ENCODE results near the gene GNG2. TPM values are rescaled to one million over a fixed set of nuclear protein-coding genes. Genes with fewer than 3 reads are reported as not detected.

The GNG2 gene
- total and polyA plus RNA-seq, 9 donors, result 34.8 to 90.2 (median 42.9) TPM

GRCh38 chr14:51825926-51826325, 34.5 kb upstream of the GNG2 start:
- WGBS (ENCODE audit: insufficient coverage), result no CpG with 5 or more reads among the region's 1 CpG
- DNase-seq, result no peak

GRCh38 chr14:51828017-51828797, 32.2 kb upstream of the GNG2 start:
- H3K36me3 ChIP-seq (ENCODE audit: control insufficient read depth, insufficient read depth, low read length), result no peaks in the 10 kb centered on the region
- no peaks in the 10 kb centered on the region for H3K27me3 ChIP-seq (ENCODE audit: control insufficient read depth, insufficient read depth, low read length)
- no peaks in the 10 kb centered on the region for H3K9me3 ChIP-seq (replicated peaks; ENCODE audit: control insufficient read depth, low read depth, low read length)
- no peak overlapping the region for H3K27ac ChIP-seq (ENCODE audit: low read length)
- no peak for DNase-seq
- H3K4me1 ChIP-seq (ENCODE audit: control insufficient read depth, insufficient read depth, low read length), result no peaks in the 10 kb centered on the region
- H3K4me3 ChIP-seq (ENCODE audit: low read length), result no peak overlapping the region
- 75% methylated on average over 5 of the region's 8 CpGs for WGBS (ENCODE audit: insufficient coverage)

More at GRCh38 chr14:51825926-51826325, 34.5 kb upstream of the GNG2 start:
- H3K9me3 ChIP-seq (replicated peaks; ENCODE audit: control insufficient read depth, low read depth, low read length), result no peaks in the 10 kb centered on the region
- H3K36me3 ChIP-seq (ENCODE audit: control insufficient read depth, insufficient read depth, low read length), result no peaks in the 10 kb centered on the region
- no peak overlapping the region for H3K4me3 ChIP-seq (ENCODE audit: low read length)
- no peak overlapping the region for H3K27ac ChIP-seq (ENCODE audit: low read length)
- no peaks in the 10 kb centered on the region for H3K4me1 ChIP-seq (ENCODE audit: control insufficient read depth, insufficient read depth, low read length)
- H3K27me3 ChIP-seq (ENCODE audit: control insufficient read depth, insufficient read depth, low read length), result no peaks in the 10 kb centered on the region

- Histone ChIP-seq H3K4me3 (ENCODE audit: low read length) (no peak overlapping the region), H3K27ac (ENCODE audit: low read length) (no peak overlapping the region), H3K9me3 (replicated peaks; ENCODE audit: control insufficient read depth, low read depth, low read length) (no peaks in the 10 kb centered on the region), H3K27me3 (ENCODE audit: control insufficient read depth, insufficient read depth, low read length) (no peaks in the 10 kb centered on the region), H3K36me3 (ENCODE audit: control insufficient read depth, insufficient read depth, low read length) (no peaks in the 10 kb centered on the region), H3K4me1 (ENCODE audit: control insufficient read depth, insufficient read depth, low read length) (no peaks in the 10 kb centered on the region)
- 64% methylated on average over 7 of the region's 8 CpGs for WGBS (ENCODE audit: insufficient coverage)
- DNase-seq, result no peak
These were observed 26.2 kb upstream of the GNG2 start for GRCh38 chr14:51834240-51834639.

DNA sequence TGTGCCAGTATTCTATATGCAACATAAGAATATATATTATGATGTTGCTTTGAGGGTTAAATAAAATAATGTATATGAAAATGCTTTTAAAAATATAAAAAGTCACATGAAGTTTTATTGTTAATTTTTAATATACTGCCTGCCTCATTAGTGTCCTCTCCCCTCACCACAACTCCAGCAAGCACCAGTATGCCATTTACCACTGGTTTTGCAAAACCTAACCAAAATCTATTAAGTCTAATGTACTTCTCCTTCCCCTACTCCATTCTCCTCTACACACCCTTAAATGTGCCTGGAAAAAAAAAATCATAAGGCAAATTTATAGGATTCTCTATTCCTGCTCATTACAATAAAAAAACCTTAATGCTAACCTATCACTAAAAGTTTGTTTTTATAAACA, 24.0 kb upstream of the GNG2 start:
- Histone ChIP-seq H3K4me1 (ENCODE audit: control insufficient read depth, insufficient read depth, low read length) (no peaks in the 10 kb centered on the region), H3K27me3 (ENCODE audit: control insufficient read depth, insufficient read depth, low read length) (no peaks in the 10 kb centered on the region), H3K9me3 (replicated peaks; ENCODE audit: control insufficient read depth, low read depth, low read length) (no peaks in the 10 kb centered on the region), H3K4me3 (ENCODE audit: low read length) (no peak overlapping the region), H3K27ac (ENCODE audit: low read length) (no peak overlapping the region), H3K36me3 (ENCODE audit: control insufficient read depth, insufficient read depth, low read length) (no peaks in the 10 kb centered on the region)
- no peak for DNase-seq

- no peak for DNase-seq
- Histone ChIP-seq H3K27me3 (ENCODE audit: control insufficient read depth, insufficient read depth, low read length) (no peaks in the 10 kb centered on the region), H3K27ac (ENCODE audit: low read length) (no peak overlapping the region), H3K4me3 (ENCODE audit: low read length) (no peak overlapping the region), H3K4me1 (ENCODE audit: control insufficient read depth, insufficient read depth, low read length) (peaks cover 11% of the 10 kb centered on the region), H3K9me3 (replicated peaks; ENCODE audit: control insufficient read depth, low read depth, low read length) (no peaks in the 10 kb centered on the region), H3K36me3 (ENCODE audit: control insufficient read depth, insufficient read depth, low read length) (no peaks in the 10 kb centered on the region)
- 71% methylated on average over 3 of the region's 6 CpGs for WGBS (ENCODE audit: insufficient coverage)
These were observed 16.1 kb upstream of the GNG2 start for GRCh38 chr14:51844081-51844881.

DNA sequence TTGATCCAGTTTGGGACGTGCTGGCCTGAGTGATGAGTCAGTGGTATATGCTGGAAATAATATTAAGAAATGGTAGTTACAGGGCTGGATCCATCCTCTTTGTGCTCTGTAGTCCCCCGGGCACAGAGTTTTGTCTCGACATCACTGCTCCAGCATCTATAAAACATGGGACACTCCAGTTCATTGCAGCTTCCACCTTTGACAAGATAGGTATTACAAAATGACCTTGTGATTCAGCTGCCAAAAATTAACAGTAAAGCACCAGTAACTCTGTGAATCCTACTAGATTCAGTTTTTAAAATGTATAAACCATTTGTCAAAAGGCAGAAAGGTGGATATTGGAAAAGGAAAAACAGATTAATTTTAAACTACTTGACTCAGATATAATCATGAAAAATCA, 14.6 kb upstream of the GNG2 start:
- no peak overlapping the region for H3K27ac ChIP-seq (ENCODE audit: low read length)
- DNase-seq, result no peak
- no peaks in the 10 kb centered on the region for H3K9me3 ChIP-seq (replicated peaks; ENCODE audit: control insufficient read depth, low read depth, low read length)
- no peaks in the 10 kb centered on the region for H3K27me3 ChIP-seq (ENCODE audit: control insufficient read depth, insufficient read depth, low read length)
- H3K36me3 ChIP-seq (ENCODE audit: control insufficient read depth, insufficient read depth, low read length), result no peaks in the 10 kb centered on the region
- no peak overlapping the region for H3K4me3 ChIP-seq (ENCODE audit: low read length)
- WGBS (ENCODE audit: insufficient coverage), result no CpG with 5 or more reads among the region's 3 CpGs
- peaks cover 11% of the 10 kb centered on the region for H3K4me1 ChIP-seq (ENCODE audit: control insufficient read depth, insufficient read depth, low read length)

DNA sequence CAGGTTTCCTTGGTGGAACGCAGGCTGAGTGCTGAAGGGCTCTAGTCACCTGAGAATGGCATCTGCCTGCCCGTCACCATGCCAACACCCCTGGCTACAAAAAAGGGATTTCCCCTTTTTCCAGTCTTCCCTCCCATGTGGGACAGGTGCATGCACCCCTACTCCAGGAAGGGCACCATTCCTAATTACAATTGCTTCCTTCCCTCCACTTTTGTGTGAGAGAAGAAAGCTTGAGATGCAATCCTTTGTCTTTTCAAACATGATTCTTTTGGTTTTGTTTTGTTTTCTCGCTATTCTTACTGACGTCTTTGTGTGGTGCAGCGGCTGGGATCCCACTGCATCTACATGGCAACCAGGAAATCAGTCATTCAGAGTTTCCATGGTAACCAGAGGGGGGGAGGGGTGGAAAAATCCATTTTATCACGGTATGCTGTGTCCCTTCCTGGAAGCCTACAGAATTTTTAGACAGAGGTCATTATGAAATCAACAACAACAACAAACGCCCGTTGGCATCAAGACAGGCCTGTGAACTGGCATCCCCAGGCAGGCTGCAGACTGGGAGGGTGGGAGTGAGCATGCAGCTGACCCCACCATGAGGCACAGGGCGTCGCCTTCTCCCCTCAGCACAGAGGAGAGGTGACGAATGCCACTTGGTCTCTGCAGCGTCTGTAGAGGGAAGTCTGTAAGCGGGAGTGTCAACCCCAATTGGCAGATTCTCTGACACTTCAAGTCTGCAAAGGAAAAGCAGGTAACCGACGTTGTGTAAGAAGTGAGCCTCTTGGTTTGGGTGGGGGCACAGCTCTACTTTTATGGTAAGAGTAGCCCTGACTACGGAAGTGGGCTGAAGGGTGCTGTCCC, 13.6 kb upstream of the GNG2 start:
- Histone ChIP-seq H3K4me1 (ENCODE audit: control insufficient read depth, insufficient read depth, low read length) (peaks cover 11% of the 10 kb centered on the region), H3K27me3 (ENCODE audit: control insufficient read depth, insufficient read depth, low read length) (no peaks in the 10 kb centered on the region), H3K4me3 (ENCODE audit: low read length) (peak overlapping the region; percentile 8), H3K27ac (ENCODE audit: low read length) (peak overlapping the region; percentile 85), H3K36me3 (ENCODE audit: control insufficient read depth, insufficient read depth, low read length) (no peaks in the 10 kb centered on the region), H3K9me3 (replicated peaks; ENCODE audit: control insufficient read depth, low read depth, low read length) (no peaks in the 10 kb centered on the region)
- DNase-seq, result peak; percentile 71
- WGBS (ENCODE audit: insufficient coverage), result 59% methylated on average over 5 of the region's 16 CpGs

DNA sequence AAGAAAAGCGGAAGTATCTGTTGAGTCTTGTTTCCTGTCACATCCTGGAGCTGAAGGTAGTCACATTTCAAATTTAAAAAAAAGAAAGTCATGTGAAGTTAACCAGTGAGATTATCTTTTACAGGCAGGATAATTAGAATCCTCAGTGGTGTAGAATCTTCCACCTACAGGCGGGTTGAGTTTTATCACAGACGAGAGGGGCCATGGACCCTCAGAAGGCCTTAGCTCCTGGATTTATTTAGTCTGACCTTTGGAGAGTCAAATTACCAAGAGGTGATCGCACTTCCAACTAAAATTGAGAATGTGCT, 13.0 kb upstream of the GNG2 start:
- WGBS (ENCODE audit: insufficient coverage), result 100% methylated on average over 1 of the region's 4 CpGs
- no peak for DNase-seq
- H3K4me1 ChIP-seq (ENCODE audit: control insufficient read depth, insufficient read depth, low read length), result peaks cover 11% of the 10 kb centered on the region
- no peaks in the 10 kb centered on the region for H3K36me3 ChIP-seq (ENCODE audit: control insufficient read depth, insufficient read depth, low read length)
- no peaks in the 10 kb centered on the region for H3K27me3 ChIP-seq (ENCODE audit: control insufficient read depth, insufficient read depth, low read length)
- no peaks in the 10 kb centered on the region for H3K9me3 ChIP-seq (replicated peaks; ENCODE audit: control insufficient read depth, low read depth, low read length)
- H3K27ac ChIP-seq (ENCODE audit: low read length), result peak overlapping the region; percentile 85
- no peak overlapping the region for H3K4me3 ChIP-seq (ENCODE audit: low read length)

- Histone ChIP-seq H3K9me3 (replicated peaks; ENCODE audit: control insufficient read depth, low read depth, low read length) (no peaks in the 10 kb centered on the region), H3K36me3 (ENCODE audit: control insufficient read depth, insufficient read depth, low read length) (no peaks in the 10 kb centered on the region), H3K4me1 (ENCODE audit: control insufficient read depth, insufficient read depth, low read length) (peaks cover 11% of the 10 kb centered on the region), H3K27me3 (ENCODE audit: control insufficient read depth, insufficient read depth, low read length) (no peaks in the 10 kb centered on the region), H3K4me3 (ENCODE audit: low read length) (no peak overlapping the region), H3K27ac (ENCODE audit: low read length) (peak overlapping the region; percentile 26)
- 92% methylated on average over 2 of the region's 4 CpGs for WGBS (ENCODE audit: insufficient coverage)
- no peak for DNase-seq
These were observed 12.3 kb upstream of the GNG2 start for GRCh38 chr14:51848120-51848519.

GRCh38 chr14:51849097-51849496, 11.3 kb upstream of the GNG2 start:
- Histone ChIP-seq H3K9me3 (replicated peaks; ENCODE audit: control insufficient read depth, low read depth, low read length) (no peaks in the 10 kb centered on the region), H3K27ac (ENCODE audit: low read length) (no peak overlapping the region), H3K27me3 (ENCODE audit: control insufficient read depth, insufficient read depth, low read length) (no peaks in the 10 kb centered on the region), H3K4me3 (ENCODE audit: low read length) (no peak overlapping the region), H3K4me1 (ENCODE audit: control insufficient read depth, insufficient read depth, low read length) (peaks cover 11% of the 10 kb centered on the region), H3K36me3 (ENCODE audit: control insufficient read depth, insufficient read depth, low read length) (no peaks in the 10 kb centered on the region)
- DNase-seq, result no peak
- WGBS (ENCODE audit: insufficient coverage), result 80% methylated on average over 1 of the region's 2 CpGs

Data from muscle of leg (tissue), 11 donors.